Ascending aorta (tissue), 2 donors: ENCODE data around the gene BICRAL. TPM values are rescaled to one million over a fixed set of nuclear protein-coding genes. Genes with fewer than 3 reads are reported as not detected.
A peak's percentile ranks its signal among the peaks of the same experiment; 100 is the strongest.

Experiments
- DNase-seq, 2 donors: peaks; one replicate each; pipeline ENCODE4 v3.0.0-alpha.2; 2019; ENCODE audit warnings: low spot score in 2 of 2
- H3K27ac ChIP-seq, 2 donors: fragments of 200-600 bp; sonication (generic); one replicate each; pipeline ENCODE4 v1.5.1; 2016 to 2017; ENCODE audit warnings: mild to moderate bottlenecking in 1 of 2
- H3K27me3 ChIP-seq: fragments of 200-600 bp; sonication (generic); one replicate; pipeline ENCODE4 v1.5.1; 2017
- H3K36me3 ChIP-seq, 2 donors: fragments of 200-600 bp; sonication (generic); one replicate each; pipeline ENCODE4 v1.5.1; 2016
- H3K4me1 ChIP-seq, 2 donors: fragments of 200-600 bp; sonication (generic); one replicate each; pipeline ENCODE4 v1.5.1; 2016 to 2017; ENCODE audit warnings: mild to moderate bottlenecking in 1 of 2
- H3K4me3 ChIP-seq, 2 donors: fragments of 200-600 bp; sonication (generic); one replicate each; pipeline ENCODE4 v1.5.1; 2016 to 2017; ENCODE audit warnings: mild to moderate bottlenecking in 1 of 2
- H3K9me3 ChIP-seq, 2 donors: fragments of 200-600 bp; sonication (generic); one replicate each; pipeline ENCODE4 v1.5.1; 2016
- intact Hi-C: fragments of 100-400 bp; cut with DNase I; formaldehyde crosslinking; loops from one replicate; pipeline ENCODE4 v1.15.1; 2023
- total RNA-seq: library from RNA; depleted of rRNA; stranded (reverse); fragments of >200 nt; gene quantifications from one replicate; pipeline ENCODE4 v1.1.0, GENCODE V29; 2016
- TF ChIP-seq, protein P1 (sequence below), 3 experiments: fragments of 200-600 bp in 2 of 3; fragments of 450-650 bp in 1 of 3; sonication (generic) in 2 of 3; IDR thresholded peaks; one replicate each; pipeline ENCODE4 v1.5.1; 2016 to 2019; ENCODE audit warnings: antibody characterized with exemption in 3 of 3, mild to moderate bottlenecking in 1 of 3, moderate library complexity in 1 of 3

Gene BICRAL
- total RNA-seq, 1 donor from 2014 or later, result 9.7 TPM

DNA sequence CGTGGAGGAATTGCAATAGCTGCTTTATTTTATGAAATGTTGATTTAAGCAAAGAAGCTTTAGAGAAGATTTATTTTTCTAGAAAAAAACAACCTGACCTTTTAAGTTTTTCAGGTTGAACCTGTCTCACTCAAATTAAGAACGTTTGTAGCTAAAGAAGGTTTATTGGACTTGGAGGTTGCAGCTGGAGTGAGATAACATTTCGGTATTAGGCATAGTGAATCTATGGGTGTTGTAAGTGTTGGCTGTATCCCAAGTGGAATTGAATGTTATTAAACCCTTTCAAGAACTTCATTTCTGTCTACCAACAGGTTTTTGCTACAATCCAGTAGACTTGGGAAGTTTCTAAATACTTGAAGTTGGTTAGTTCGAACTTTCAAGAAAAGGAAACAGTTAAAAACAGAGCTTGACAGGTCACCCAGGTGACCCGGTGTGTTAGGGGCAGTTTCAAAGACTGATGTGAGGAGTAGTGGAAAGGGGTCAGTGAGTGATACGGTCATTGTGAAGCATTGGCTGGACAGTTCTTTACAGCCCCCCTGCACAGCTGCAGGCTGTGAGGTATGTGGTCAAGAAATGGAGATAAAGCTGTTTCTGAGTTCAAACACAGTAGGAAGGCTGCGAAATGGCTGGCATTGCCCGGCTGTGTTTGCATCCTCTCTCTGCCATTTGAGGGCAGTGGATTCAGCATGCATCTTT, 33.5 kb upstream of the BICRAL start:
- intact Hi-C loops, result loop anchor here (5.0 to 10.0 kb wide), 2 partner anchors 54 to 766 kb away; partner anchors contain the start of genes LRRC73, POLR1C and YIPF3
- Histone ChIP-seq H3K9me3 (no peaks in the 10 kb centered on the region), H3K4me1 (peaks cover 10 to 20% of the 10 kb centered on the region in 2 donors), H3K36me3 (no peaks in the 10 kb centered on the region), H3K27ac (peak overlapping the region in 1 of 2 donors; percentile 88), H3K4me3 (peak overlapping the region in 1 of 2 donors; percentile 83), H3K27me3 (no peaks in the 10 kb centered on the region)
- DNase-seq, result no peak
- TF ChIP-seq, protein P1, sequence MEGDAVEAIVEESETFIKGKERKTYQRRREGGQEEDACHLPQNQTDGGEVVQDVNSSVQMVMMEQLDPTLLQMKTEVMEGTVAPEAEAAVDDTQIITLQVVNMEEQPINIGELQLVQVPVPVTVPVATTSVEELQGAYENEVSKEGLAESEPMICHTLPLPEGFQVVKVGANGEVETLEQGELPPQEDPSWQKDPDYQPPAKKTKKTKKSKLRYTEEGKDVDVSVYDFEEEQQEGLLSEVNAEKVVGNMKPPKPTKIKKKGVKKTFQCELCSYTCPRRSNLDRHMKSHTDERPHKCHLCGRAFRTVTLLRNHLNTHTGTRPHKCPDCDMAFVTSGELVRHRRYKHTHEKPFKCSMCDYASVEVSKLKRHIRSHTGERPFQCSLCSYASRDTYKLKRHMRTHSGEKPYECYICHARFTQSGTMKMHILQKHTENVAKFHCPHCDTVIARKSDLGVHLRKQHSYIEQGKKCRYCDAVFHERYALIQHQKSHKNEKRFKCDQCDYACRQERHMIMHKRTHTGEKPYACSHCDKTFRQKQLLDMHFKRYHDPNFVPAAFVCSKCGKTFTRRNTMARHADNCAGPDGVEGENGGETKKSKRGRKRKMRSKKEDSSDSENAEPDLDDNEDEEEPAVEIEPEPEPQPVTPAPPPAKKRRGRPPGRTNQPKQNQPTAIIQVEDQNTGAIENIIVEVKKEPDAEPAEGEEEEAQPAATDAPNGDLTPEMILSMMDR (IDR thresholded peaks at IDR 0.05), result no peak

DNA sequence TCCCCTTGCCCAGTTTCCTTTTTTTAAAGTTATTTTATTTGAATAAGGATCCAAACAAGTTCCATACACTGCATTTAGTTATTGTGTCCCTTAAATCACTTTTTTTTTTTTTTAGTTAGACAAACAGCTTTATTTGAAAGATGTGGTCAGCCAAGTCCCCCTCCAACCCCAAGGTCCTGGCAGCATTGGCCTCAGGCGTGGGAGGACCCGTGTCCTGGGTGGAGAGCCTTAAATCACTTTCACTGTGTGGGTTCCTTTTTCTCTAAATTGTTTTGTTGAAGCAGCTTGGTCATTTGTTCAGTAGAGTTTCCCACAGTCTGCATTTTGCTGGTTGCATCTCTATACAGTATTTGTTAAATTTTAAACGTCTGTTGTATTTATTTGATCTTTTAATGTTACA, 30.8 kb upstream of the BICRAL start:
- no peak overlapping the region for H3K27ac ChIP-seq
- TF ChIP-seq, protein P1 (IDR thresholded peaks at IDR 0.05), result no peak

DNA sequence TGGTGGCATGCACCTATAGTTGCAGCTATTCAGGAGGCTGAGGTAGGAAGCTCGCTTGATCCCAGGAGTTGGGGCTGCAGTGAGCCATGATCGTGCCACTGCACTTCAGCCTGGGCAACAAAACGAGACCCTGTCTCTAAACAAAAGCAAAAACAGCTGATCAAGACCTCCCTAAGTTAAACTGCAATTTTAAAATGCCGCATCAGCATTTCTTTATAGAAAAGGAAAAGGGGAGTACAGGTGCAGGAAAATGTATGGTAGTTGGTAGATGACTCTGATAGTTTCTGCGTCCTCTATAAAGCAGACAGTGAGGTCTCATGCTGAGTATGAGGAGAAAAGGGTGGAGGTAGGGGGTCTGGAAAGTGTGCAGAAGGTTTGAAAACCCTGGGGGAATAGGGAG, 27.1 kb upstream of the BICRAL start:
- no peak overlapping the region for H3K4me3 ChIP-seq
- H3K9me3 ChIP-seq, result no peaks in the 10 kb centered on the region
- no peak for DNase-seq
- TF ChIP-seq, protein P1 (IDR thresholded peaks at IDR 0.05), result no peak
- H3K4me1 ChIP-seq, result no peaks in the 10 kb centered on the region
- H3K36me3 ChIP-seq, result peaks cover 10 to 16% of the 10 kb centered on the region in 2 donors
- H3K27me3 ChIP-seq, result no peaks in the 10 kb centered on the region
- H3K27ac ChIP-seq, result no peak overlapping the region
- intact Hi-C loops, result no loop called here

More for the DNA sequence above, 30.8 kb upstream of the BICRAL start:
- H3K9me3 ChIP-seq, result no peaks in the 10 kb centered on the region
- intact Hi-C loops, result no loop called here
- H3K4me3 ChIP-seq, result no peak overlapping the region
- H3K4me1 ChIP-seq, result peaks cover 0 to 6% of the 10 kb centered on the region in 2 donors
- no peak for DNase-seq
- H3K27me3 ChIP-seq, result no peaks in the 10 kb centered on the region
- no peaks in the 10 kb centered on the region for H3K36me3 ChIP-seq

DNA sequence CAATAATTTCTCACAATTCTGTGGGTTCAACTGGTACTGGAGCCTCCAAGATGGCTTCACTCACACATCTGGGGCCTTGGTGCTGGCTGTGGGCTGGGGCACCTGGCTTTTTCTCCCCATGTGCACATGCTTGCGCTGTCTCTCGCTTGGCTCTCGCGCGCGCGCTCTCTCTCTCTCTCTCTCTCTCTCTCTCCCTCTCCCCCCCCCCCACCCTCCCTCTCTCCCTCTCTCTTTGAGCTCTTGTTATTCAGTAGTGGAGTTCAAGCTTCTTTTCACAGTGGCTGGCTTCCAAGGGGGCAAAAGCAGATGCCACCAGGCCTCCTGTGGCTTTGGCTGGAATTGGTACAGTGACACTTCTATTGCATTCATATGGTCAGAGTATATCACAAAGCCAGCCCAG, 25.1 kb upstream of the BICRAL start:
- no peaks in the 10 kb centered on the region for H3K9me3 ChIP-seq
- no peaks in the 10 kb centered on the region for H3K27me3 ChIP-seq
- no peak overlapping the region for H3K4me3 ChIP-seq
- TF ChIP-seq, protein P1 (IDR thresholded peaks at IDR 0.05), result no peak
- no peak overlapping the region for H3K27ac ChIP-seq
- H3K36me3 ChIP-seq, result peaks cover 12 to 20% of the 10 kb centered on the region in 2 donors
- intact Hi-C loops, result no loop called here
- no peaks in the 10 kb centered on the region for H3K4me1 ChIP-seq
- no peak for DNase-seq

DNA sequence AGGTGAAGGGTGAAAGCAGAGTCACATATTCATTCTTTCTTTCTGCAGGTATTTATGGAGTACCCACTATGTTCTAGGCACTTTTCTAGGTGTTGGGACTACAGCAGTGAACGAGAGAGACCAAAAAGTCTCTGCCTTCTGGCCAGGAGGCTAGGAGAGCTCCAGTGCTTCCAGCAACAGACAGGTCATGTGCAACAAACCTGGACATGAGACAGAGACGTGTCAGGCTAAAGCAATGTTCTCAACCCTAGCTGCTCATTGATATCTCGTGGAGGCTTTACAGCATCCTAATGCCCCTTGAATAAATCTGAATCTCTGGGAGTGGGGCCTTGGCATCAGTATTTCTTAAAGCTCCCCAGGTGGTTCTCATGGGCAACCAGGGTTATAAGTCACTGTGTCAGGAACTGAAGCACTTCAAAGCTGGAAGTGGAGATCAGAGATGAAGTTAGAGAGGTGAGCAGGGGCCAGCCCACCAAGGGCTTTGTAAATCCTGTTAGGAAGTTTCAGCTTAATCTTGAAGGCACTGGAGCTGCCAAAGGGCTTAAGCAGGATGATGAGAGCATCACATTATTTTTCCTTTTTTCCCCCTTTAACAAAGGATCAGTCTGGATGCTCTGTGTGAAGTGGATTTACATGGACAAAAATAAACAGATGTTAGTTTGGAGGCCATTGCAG, 23.0 kb upstream of the BICRAL start:
- Histone ChIP-seq H3K4me1 (no peaks in the 10 kb centered on the region), H3K4me3 (no peak overlapping the region), H3K27me3 (no peaks in the 10 kb centered on the region), H3K27ac (no peak overlapping the region), H3K9me3 (no peaks in the 10 kb centered on the region), H3K36me3 (peaks cover 12 to 20% of the 10 kb centered on the region in 2 donors)
- intact Hi-C loops, result no loop called here
- no peak for DNase-seq
- TF ChIP-seq, protein P1 (IDR thresholded peaks at IDR 0.05), result no peak
